ENCODE data around the gene SYK. TPM values are rescaled to one million over a fixed set of nuclear protein-coding genes. Genes with fewer than 3 reads are reported as not detected.

Gene SYK
- total RNA-seq, 4 donors from 2014 or later, result 7.0 to 16.6 (median 8.7) TPM

DNA sequence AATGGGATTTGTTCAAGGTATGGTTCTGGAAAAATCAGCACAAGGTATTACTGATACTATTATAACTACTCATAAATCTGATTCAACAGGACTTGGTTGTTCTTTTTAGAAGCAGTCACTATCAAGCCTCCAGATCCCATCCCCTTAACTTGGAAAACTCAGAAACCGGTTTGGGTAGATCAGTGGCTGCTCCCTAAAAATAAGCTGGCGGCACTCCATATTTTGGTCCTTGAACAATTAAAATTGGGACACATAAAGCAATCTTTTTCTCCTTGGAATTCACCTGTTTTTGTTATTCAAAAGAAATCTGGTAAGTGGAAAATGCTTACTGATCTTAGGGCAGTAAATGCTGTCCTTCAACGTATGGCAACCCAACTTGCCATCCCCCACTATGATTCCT lies 104.2 kb downstream of the SYK start:
- Histone ChIP-seq H3K36me3 (no peaks in the 10 kb centered on the region), H3K27ac (replicated peaks in 1 of 4) (no peak overlapping the region), H3K4me1 (no peaks in the 10 kb centered on the region), H3K27me3 (no peaks in the 10 kb centered on the region), H3K4me3 (no peak overlapping the region), H3K9me3 (no peaks in the 10 kb centered on the region)
- DNase-seq (ENCODE audit: extremely low spot score), result no peak
- intact Hi-C loops (cut with DNase I), result no loop called here
- WGBS, result 94% methylated on average over 3 of the region's 3 CpGs
- TF ChIP-seq POLR2AphosphoS5 (IDR thresholded peaks at IDR 0.05) (no peak), POLR2A (IDR thresholded peaks at IDR 0.05; ENCODE audit: low read depth) (no peak), EP300 (IDR thresholded peaks at IDR 0.05) (no peak)
- TF ChIP-seq, protein P1, sequence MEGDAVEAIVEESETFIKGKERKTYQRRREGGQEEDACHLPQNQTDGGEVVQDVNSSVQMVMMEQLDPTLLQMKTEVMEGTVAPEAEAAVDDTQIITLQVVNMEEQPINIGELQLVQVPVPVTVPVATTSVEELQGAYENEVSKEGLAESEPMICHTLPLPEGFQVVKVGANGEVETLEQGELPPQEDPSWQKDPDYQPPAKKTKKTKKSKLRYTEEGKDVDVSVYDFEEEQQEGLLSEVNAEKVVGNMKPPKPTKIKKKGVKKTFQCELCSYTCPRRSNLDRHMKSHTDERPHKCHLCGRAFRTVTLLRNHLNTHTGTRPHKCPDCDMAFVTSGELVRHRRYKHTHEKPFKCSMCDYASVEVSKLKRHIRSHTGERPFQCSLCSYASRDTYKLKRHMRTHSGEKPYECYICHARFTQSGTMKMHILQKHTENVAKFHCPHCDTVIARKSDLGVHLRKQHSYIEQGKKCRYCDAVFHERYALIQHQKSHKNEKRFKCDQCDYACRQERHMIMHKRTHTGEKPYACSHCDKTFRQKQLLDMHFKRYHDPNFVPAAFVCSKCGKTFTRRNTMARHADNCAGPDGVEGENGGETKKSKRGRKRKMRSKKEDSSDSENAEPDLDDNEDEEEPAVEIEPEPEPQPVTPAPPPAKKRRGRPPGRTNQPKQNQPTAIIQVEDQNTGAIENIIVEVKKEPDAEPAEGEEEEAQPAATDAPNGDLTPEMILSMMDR (IDR thresholded peaks at IDR 0.05), result no peak

DNA sequence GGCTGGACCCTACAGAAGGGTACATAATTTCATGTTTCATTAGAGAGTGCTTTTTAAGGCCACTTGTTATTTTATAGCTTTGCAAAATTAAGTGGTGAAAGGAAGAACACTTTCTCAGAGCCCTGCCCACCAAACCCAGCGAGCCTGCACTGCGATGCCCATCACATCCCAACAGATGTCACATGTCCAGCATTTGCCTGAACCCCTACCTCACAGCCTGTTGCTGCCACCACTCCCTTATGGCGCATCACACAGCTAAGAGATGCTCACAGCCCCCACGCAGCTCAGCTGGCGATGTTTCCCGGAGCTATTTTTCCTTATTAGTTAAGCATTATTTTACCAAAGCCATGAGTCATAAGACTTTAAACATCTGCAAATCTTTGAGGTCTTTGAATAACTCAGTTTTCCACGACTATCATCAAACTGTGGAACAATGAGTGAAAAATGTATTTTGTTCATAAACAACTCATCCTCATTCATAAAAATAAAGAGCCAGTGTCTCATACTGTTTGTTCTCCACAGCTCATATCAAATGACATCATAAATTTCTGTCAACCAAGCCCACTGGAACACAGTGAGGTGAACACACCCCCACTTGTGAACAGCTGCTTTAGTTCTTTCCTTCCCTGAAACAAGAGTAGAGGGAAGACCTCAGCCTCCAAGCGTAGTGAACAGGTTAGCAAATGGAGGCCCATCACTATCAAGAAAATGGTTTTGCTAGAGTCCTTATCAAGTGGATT lies 104.9 kb downstream of the SYK start:
- H3K4me3 ChIP-seq, result no peak overlapping the region
- DNase-seq (ENCODE audit: extremely low spot score), result no peak
- no peaks in the 10 kb centered on the region for H3K36me3 ChIP-seq
- WGBS, result 72% methylated on average over 8 of the region's 8 CpGs
- no peak overlapping the region for H3K27ac ChIP-seq (replicated peaks in 1 of 4)
- no peak for TF ChIP-seq POLR2AphosphoS5 (IDR thresholded peaks at IDR 0.05)
- TF ChIP-seq, protein P1 (IDR thresholded peaks at IDR 0.05), result no peak
- H3K9me3 ChIP-seq, result no peaks in the 10 kb centered on the region
- intact Hi-C loops (cut with DNase I), result no loop called here
- no peaks in the 10 kb centered on the region for H3K27me3 ChIP-seq
- no peaks in the 10 kb centered on the region for H3K4me1 ChIP-seq

DNA sequence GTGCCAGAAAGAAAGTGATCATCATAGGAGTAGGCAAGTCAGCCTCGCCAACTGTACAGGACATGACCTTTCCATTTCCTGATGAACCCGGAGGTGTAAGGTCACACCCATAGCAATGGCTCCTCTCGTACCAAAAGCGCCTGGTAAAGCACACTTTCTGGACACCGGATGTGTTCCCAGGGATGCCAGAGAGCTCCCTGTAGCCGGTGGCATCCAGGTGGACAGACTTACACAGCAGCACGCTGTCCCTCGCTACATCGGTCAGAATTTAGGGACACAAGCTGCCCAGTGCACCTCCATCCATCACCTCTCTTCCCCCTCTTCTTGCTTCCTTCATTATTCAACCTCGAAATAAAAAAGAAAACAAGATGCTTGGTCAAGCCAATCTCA lies 105.4 kb downstream of the SYK start:
- Histone ChIP-seq H3K36me3 (no peaks in the 10 kb centered on the region), H3K4me1 (no peaks in the 10 kb centered on the region), H3K9me3 (no peaks in the 10 kb centered on the region), H3K4me3 (no peak overlapping the region), H3K27ac (replicated peaks in 1 of 4) (no peak overlapping the region), H3K27me3 (no peaks in the 10 kb centered on the region)
- DNase-seq (ENCODE audit: extremely low spot score), result no peak
- WGBS, result 90% methylated on average over 8 of the region's 10 CpGs
- intact Hi-C loops (cut with DNase I), result no loop called here
- no peak for TF ChIP-seq POLR2A (IDR thresholded peaks at IDR 0.05; ENCODE audit: low read depth)
- TF ChIP-seq POLR2AphosphoS5 (IDR thresholded peaks at IDR 0.05), result no peak
- TF ChIP-seq, protein P1 (IDR thresholded peaks at IDR 0.05), result no peak
- no peak for TF ChIP-seq EP300 (IDR thresholded peaks at IDR 0.05)

DNA sequence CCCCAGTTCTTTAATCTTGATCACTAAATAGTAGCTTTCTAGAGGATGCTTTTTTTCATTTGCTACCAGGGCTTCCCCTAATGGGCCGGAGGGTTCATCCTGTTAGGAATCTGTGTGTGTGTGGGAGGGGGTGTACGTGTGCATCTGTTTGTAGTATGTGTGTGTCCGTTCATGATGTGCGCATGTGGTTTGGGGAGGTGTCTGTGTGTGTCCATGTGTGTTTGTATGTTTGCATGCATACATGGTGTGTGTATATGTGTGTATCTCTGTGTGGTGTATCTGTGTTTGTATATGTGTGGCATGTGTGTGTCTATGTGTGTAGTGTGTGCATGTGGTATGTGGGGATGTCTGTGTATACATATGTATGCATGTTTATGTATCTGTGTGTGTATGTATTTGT lies 106.2 kb downstream of the SYK start:
- H3K4me1 ChIP-seq, result no peaks in the 10 kb centered on the region
- no peak overlapping the region for H3K4me3 ChIP-seq
- no peaks in the 10 kb centered on the region for H3K27me3 ChIP-seq
- H3K27ac ChIP-seq (replicated peaks in 1 of 4), result no peak overlapping the region
- TF ChIP-seq POLR2A (IDR thresholded peaks at IDR 0.05; ENCODE audit: low read depth) (no peak), EP300 (IDR thresholded peaks at IDR 0.05) (no peak), POLR2AphosphoS5 (IDR thresholded peaks at IDR 0.05) (no peak)
- TF ChIP-seq, protein P1 (IDR thresholded peaks at IDR 0.05), result no peak
- DNase-seq (ENCODE audit: extremely low spot score), result no peak
- no peaks in the 10 kb centered on the region for H3K36me3 ChIP-seq
- H3K9me3 ChIP-seq, result no peaks in the 10 kb centered on the region
- WGBS, result 85% methylated on average over 4 of the region's 4 CpGs
- intact Hi-C loops (cut with DNase I), result no loop called here

DNA sequence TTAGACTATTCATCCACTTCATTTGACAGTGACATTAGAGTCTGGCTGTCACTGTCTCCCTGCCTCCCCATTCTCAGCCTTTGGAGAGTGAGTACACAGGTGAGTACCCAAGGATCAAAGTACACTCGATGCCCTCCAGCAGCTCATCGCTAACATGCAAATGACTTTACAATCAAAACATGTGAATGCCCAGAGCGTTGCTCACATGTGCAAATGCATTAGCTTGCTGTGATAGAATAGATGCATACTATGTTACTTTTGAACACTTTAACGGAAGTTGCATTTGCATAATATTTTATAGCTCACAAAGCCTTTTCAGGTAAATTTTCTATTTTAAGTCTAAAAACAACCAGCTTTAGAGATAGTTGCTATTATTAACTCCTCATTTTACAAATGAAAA lies 107.6 kb downstream of the SYK start:
- no peaks in the 10 kb centered on the region for H3K36me3 ChIP-seq
- intact Hi-C loops (cut with DNase I), result no loop called here
- H3K4me3 ChIP-seq, result no peak overlapping the region
- TF ChIP-seq POLR2A (IDR thresholded peaks at IDR 0.05; ENCODE audit: low read depth) (no peak), EP300 (IDR thresholded peaks at IDR 0.05) (no peak)
- no peaks in the 10 kb centered on the region for H3K4me1 ChIP-seq
- H3K27ac ChIP-seq (replicated peaks in 1 of 4), result no peak overlapping the region
- peaks cover 0 to 9% (median 0%) of the 10 kb centered on the region in 4 donors for H3K27me3 ChIP-seq
- 89% methylated on average over 4 of the region's 4 CpGs for WGBS
- H3K9me3 ChIP-seq, result no peaks in the 10 kb centered on the region
- no peak for DNase-seq (ENCODE audit: extremely low spot score)
